T-helper 17 cell (primary cell): ENCODE results near the gene POLA2. TPM values are rescaled to one million over a fixed set of nuclear protein-coding genes. Genes with fewer than 3 reads are reported as not detected.
"Not testable (repeated sequence)": the region's sequence is repeated elsewhere in the genome, so short reads cannot be mapped to it uniquely, and the experiment has no call there.

ENCODE experiments used
- ATAC-seq: fragments of 150-1000 bp; cut with Tn5 transposase; 2 replicates; pipeline ENCODE4 v1.10.0; 2021; ENCODE audit warnings: mild to moderate bottlenecking, moderate library complexity
- DNase-seq, 3 donors: peaks; one replicate each; pipeline versions ENCODE4 v3.0.0 to v3.0.0-alpha.2; 2020 to 2021
- H3K9me3 ChIP-seq: one replicate; pipeline ENCODE4 v1.7.0; 2013; ENCODE audit warnings: low read length, mild to moderate bottlenecking; ENCODE audit not compliant: control insufficient read depth, poor library complexity, severe bottlenecking
- H3K27ac Mint-ChIP-seq: one replicate; pipeline ENCODE4 v1.8.0; 2022; ENCODE audit warnings: mild to moderate bottlenecking, moderate library complexity, mixed read lengths
- H3K27me3 Mint-ChIP-seq: one replicate; pipeline ENCODE4 v1.8.0; 2022; ENCODE audit warnings: mixed read lengths
- H3K36me3 Mint-ChIP-seq: one replicate; pipeline ENCODE4 v1.8.0; 2022; ENCODE audit warnings: low read depth, mixed read lengths
- H3K4me1 Mint-ChIP-seq: one replicate; pipeline ENCODE4 v1.8.0; 2022; ENCODE audit warnings: mild to moderate bottlenecking, mixed read lengths
- H3K4me3 Mint-ChIP-seq: one replicate; pipeline ENCODE4 v1.8.0; 2022; ENCODE audit warnings: mild to moderate bottlenecking, moderate library complexity, mixed read lengths
- total RNA-seq, 4 donors: library from RNA in 2 of 4; stranded (reverse) in 2 of 4; gene quantifications; one replicate each; pipeline ENCODE4 v1.2.3 and lab custom pipeline; 2022 to 2026

Gene POLA2
- total RNA-seq, 2 donors from 2014 or later, result 13.0 to 15.4 TPM

GRCh38 chr11:65224930-65225278, 36.9 kb upstream of the POLA2 start:
- no peaks in the 10 kb centered on the region for H3K9me3 ChIP-seq
- Mint-ChIP-seq H3K36me3 (no peaks in the 10 kb centered on the region), H3K4me3 (peak overlapping the region; percentile 25), H3K4me1 (peaks cover 13% of the 10 kb centered on the region), H3K27me3 (peaks cover 51% of the 10 kb centered on the region), H3K27ac (no peak overlapping the region)
- no peak for DNase-seq
- ATAC-seq, result no peak

- H3K27ac Mint-ChIP-seq, result peak overlapping the region; percentile 53
- no peaks in the 10 kb centered on the region for H3K36me3 Mint-ChIP-seq
Measured at GRCh38 chr11:65225279-65226102, 36.3 kb upstream of the POLA2 start.

GRCh38 chr11:65226103-65226442, 35.7 kb upstream of the POLA2 start:
- no peaks in the 10 kb centered on the region for H3K9me3 ChIP-seq
- no peaks in the 10 kb centered on the region for H3K36me3 Mint-ChIP-seq
- H3K27ac Mint-ChIP-seq, result peak overlapping the region; percentile 53
- peak overlapping the region; percentile 84 for H3K4me3 Mint-ChIP-seq
- ATAC-seq (no peak), DNase-seq (no peak)
- H3K27me3 Mint-ChIP-seq, result peaks cover 56% of the 10 kb centered on the region
- peaks cover 13% of the 10 kb centered on the region for H3K4me1 Mint-ChIP-seq

More at GRCh38 chr11:65225279-65226102, 36.3 kb upstream of the POLA2 start:
- H3K4me3 Mint-ChIP-seq, result peak overlapping the region; percentile 84
- no peaks in the 10 kb centered on the region for H3K9me3 ChIP-seq
- peak; percentile 30 to 47 (median 38) for DNase-seq
- H3K4me1 Mint-ChIP-seq, result peaks cover 13% of the 10 kb centered on the region
- peaks cover 56% of the 10 kb centered on the region for H3K27me3 Mint-ChIP-seq
- ATAC-seq, result peak; percentile 85

- H3K9me3 ChIP-seq, result no peaks in the 10 kb centered on the region
- peaks cover 56% of the 10 kb centered on the region for H3K27me3 Mint-ChIP-seq
- no peaks in the 10 kb centered on the region for H3K36me3 Mint-ChIP-seq
- no peak overlapping the region for H3K4me3 Mint-ChIP-seq
- DNase-seq, result no peak
- H3K27ac Mint-ChIP-seq, result no peak overlapping the region
- no peak for ATAC-seq
- peaks cover 13% of the 10 kb centered on the region for H3K4me1 Mint-ChIP-seq
Measured at GRCh38 chr11:65227879-65228278, 33.9 kb upstream of the POLA2 start.

DNA sequence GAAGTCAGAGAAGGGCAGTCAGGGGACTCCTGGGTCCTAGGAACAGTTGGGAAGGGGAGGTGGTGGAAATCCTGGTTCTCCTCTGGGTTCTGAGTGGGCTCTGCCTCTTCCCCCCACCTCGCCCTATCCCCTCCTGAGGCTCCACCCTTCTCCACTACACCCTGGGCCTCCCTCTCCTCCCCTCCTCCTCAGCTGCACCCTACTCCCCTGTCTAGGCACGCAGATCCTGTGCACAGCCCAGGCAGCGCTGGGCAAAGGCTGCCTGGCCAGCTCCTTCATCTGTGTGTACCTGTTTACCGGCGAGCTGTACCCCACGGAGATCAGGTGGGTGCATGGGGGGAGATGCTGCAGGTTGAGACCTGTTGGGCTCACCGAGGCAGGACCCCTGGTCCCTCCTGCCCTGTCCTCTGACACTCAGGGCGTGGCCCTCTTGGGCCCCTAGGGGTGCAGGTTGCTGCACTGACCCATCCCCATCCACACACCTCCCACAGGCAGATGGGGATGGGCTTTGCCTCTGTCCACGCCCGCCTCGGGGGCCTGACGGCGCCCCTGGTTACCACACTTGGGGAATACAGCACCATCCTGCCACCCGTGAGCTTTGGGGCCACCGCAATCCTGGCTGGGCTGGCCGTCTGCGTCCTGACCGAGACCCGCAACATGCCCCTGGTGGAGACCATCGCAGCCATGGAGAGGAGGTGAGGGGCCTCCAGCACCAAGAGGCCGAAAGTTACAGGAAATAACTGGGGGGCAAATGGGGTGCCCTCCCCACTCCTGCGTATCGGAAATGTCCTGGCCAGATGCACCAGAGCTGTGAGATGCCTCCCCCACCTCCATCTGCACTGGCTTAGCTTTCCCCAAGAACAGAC, 25.3 kb upstream of the POLA2 start:
- DNase-seq (no peak), ATAC-seq (no peak)
- Mint-ChIP-seq H3K4me3 (no peak overlapping the region), H3K4me1 (no peaks in the 10 kb centered on the region), H3K27ac (no peak overlapping the region), H3K36me3 (no peaks in the 10 kb centered on the region), H3K27me3 (peaks cover 6% of the 10 kb centered on the region)
- H3K9me3 ChIP-seq, result no peaks in the 10 kb centered on the region

- not testable (repeated sequence) for DNase-seq, H3K4me3 Mint-ChIP-seq, H3K27ac Mint-ChIP-seq, H3K9me3 ChIP-seq, ATAC-seq, H3K4me1 Mint-ChIP-seq, H3K36me3 Mint-ChIP-seq, H3K27me3 Mint-ChIP-seq
Measured at GRCh38 chr11:65238302-65238701, 23.5 kb upstream of the POLA2 start.

- H3K27ac Mint-ChIP-seq, result no peak overlapping the region
- no peaks in the 10 kb centered on the region for H3K4me1 Mint-ChIP-seq
- no peaks in the 10 kb centered on the region for H3K27me3 Mint-ChIP-seq
- no peaks in the 10 kb centered on the region for H3K9me3 ChIP-seq
- DNase-seq (no peak), ATAC-seq (no peak)
- H3K36me3 Mint-ChIP-seq, result no peaks in the 10 kb centered on the region
- H3K4me3 Mint-ChIP-seq, result no peak overlapping the region
Measured at GRCh38 chr11:65241134-65241533, 20.6 kb upstream of the POLA2 start.

- no peak overlapping the region for H3K4me3 Mint-ChIP-seq
- no peaks in the 10 kb centered on the region for H3K27me3 Mint-ChIP-seq
- no peak for ATAC-seq
Measured at GRCh38 chr11:65241692-65242091, 20.1 kb upstream of the POLA2 start.

DNA sequence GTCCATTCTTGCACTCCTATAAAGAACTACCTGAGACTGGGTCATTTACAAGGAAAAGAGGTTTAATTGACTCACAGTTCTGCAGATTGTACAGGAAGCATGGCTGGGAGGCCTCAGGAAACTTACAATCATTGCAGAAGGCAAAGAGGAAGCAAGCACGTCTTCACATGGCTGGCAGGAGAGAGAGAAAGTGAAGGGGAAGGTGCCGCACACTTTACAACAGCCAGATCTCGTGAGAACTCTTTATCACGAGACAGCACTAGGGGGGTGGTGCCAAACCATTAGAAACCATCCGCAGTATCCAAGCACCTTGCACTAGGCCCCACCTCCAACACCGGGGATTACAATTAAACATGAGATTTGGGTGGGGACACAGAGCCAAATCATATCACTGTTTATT, 19.4 kb upstream of the POLA2 start:
- H3K4me3 Mint-ChIP-seq, result no peak overlapping the region

More at GRCh38 chr11:65241692-65242091, 20.1 kb upstream of the POLA2 start:
- Mint-ChIP-seq H3K36me3 (no peaks in the 10 kb centered on the region), H3K4me1 (no peaks in the 10 kb centered on the region), H3K27ac (no peak overlapping the region)
- no peaks in the 10 kb centered on the region for H3K9me3 ChIP-seq
- no peak for DNase-seq

GRCh38 chr11:65243797-65244196, 18.0 kb upstream of the POLA2 start:
- H3K9me3 ChIP-seq, result no peaks in the 10 kb centered on the region
- no peaks in the 10 kb centered on the region for H3K27me3 Mint-ChIP-seq
- H3K4me3 Mint-ChIP-seq, result no peak overlapping the region
- no peaks in the 10 kb centered on the region for H3K36me3 Mint-ChIP-seq
- H3K27ac Mint-ChIP-seq, result no peak overlapping the region
- no peaks in the 10 kb centered on the region for H3K4me1 Mint-ChIP-seq
- ATAC-seq (no peak), DNase-seq (no peak)

More for the DNA sequence above, 19.4 kb upstream of the POLA2 start:
- H3K36me3 Mint-ChIP-seq, result no peaks in the 10 kb centered on the region
- H3K27me3 Mint-ChIP-seq, result no peaks in the 10 kb centered on the region
- H3K4me1 Mint-ChIP-seq, result no peaks in the 10 kb centered on the region
- no peak for ATAC-seq
- no peaks in the 10 kb centered on the region for H3K9me3 ChIP-seq
- DNase-seq, result no peak
- H3K27ac Mint-ChIP-seq, result no peak overlapping the region

DNA sequence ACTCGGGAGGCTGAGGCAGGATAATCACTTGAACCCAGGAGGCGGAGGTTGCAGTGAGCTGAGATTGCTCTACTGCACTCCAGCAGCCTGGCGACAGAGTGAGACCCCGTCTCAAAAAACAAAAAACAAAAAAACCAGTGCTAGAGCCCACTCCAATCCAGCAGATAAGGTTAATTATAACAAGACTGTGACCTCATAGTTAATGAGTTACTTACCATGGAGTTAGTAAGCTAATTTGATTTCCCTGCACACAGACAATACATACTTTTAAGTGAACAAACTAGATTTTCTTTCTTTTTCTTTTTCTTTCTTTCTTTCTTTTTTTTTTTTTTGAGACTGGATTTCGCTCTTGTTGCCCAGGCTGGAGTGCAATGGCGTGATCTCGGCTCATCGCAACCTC, 16.7 kb upstream of the POLA2 start:
- H3K4me1 Mint-ChIP-seq, H3K27ac Mint-ChIP-seq, DNase-seq, ATAC-seq, H3K9me3 ChIP-seq, H3K4me3 Mint-ChIP-seq, H3K27me3 Mint-ChIP-seq, H3K36me3 Mint-ChIP-seq: not testable (repeated sequence)

- Mint-ChIP-seq H3K4me1 (no peaks in the 10 kb centered on the region), H3K36me3 (no peaks in the 10 kb centered on the region), H3K4me3 (no peak overlapping the region), H3K27me3 (no peaks in the 10 kb centered on the region), H3K27ac (no peak overlapping the region)
- DNase-seq, result no peak
- H3K9me3 ChIP-seq, result no peaks in the 10 kb centered on the region
- ATAC-seq, result no peak
Measured at GRCh38 chr11:65246506-65246905, 15.3 kb upstream of the POLA2 start.

GRCh38 chr11:65248184-65248710, 13.5 kb upstream of the POLA2 start:
- H3K27ac Mint-ChIP-seq, ATAC-seq, H3K36me3 Mint-ChIP-seq: not testable (repeated sequence)

More at GRCh38 chr11:65248184-65248710, 13.5 kb upstream of the POLA2 start:
- H3K27me3 Mint-ChIP-seq, H3K4me1 Mint-ChIP-seq, H3K4me3 Mint-ChIP-seq, DNase-seq, H3K9me3 ChIP-seq: not testable (repeated sequence)
